Measurements from ENCODE around the gene ADGRB2. TPM values are rescaled to one million over a fixed set of nuclear protein-coding genes. Genes with fewer than 3 reads are reported as not detected.

The ADGRB2 gene, protein sequence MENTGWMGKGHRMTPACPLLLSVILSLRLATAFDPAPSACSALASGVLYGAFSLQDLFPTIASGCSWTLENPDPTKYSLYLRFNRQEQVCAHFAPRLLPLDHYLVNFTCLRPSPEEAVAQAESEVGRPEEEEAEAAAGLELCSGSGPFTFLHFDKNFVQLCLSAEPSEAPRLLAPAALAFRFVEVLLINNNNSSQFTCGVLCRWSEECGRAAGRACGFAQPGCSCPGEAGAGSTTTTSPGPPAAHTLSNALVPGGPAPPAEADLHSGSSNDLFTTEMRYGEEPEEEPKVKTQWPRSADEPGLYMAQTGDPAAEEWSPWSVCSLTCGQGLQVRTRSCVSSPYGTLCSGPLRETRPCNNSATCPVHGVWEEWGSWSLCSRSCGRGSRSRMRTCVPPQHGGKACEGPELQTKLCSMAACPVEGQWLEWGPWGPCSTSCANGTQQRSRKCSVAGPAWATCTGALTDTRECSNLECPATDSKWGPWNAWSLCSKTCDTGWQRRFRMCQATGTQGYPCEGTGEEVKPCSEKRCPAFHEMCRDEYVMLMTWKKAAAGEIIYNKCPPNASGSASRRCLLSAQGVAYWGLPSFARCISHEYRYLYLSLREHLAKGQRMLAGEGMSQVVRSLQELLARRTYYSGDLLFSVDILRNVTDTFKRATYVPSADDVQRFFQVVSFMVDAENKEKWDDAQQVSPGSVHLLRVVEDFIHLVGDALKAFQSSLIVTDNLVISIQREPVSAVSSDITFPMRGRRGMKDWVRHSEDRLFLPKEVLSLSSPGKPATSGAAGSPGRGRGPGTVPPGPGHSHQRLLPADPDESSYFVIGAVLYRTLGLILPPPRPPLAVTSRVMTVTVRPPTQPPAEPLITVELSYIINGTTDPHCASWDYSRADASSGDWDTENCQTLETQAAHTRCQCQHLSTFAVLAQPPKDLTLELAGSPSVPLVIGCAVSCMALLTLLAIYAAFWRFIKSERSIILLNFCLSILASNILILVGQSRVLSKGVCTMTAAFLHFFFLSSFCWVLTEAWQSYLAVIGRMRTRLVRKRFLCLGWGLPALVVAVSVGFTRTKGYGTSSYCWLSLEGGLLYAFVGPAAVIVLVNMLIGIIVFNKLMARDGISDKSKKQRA (N-terminal part only)
- 0.54 TPM for total RNA-seq

- peak in 2 of 3 donors; percentile 58 to 63 for DNase-seq (ENCODE audit: low read depth in 2 of 3, low spot score in 2 of 3)
Observed at GRCh38 chr1:31764312-31765040, at the start of gene ADGRB2. Gene ADGRB2 (minus strand): TSS chr1:31764340. CDS start chr1:31757221, 7,119 bp downstream.

DNA sequence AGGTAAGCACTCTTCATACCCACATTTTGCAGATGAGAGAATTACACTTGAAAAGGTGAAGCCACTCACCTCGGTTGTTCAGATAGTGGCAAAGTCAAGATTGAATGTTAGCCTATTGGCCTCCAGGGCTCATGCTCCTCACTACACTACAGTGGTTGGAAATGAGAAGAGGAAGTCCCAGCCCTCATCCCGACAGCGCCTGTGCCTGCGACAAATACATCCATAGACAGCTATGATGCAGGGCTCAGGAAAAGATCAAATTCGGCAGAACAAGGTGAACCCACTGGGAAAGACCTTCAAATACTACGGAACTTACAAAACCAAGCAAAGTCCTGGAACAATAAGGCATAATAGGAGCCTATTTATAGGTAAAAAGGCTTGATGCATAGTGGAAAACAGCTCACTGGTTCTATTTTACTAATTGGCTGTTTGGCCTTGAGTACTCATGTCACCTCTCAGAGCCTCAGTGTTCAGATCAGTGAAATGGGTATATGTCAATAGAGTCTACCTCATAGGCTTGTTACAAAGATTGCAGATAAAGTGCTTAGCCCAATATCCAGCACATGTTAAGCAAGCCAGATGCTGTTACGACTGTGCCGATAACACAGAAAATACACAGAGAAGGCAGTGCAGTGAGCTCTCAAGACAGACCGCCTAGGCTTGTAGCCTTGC, 48.2 kb upstream of the ADGRB2 start:
- DNase-seq (ENCODE audit: low read depth in 2 of 3, low spot score in 2 of 3) = no peak

GRCh38 chr1:31811605-31812004, 47.5 kb upstream of the ADGRB2 start:
- no peak for DNase-seq (ENCODE audit: low read depth in 2 of 3, low spot score in 2 of 3)

- no peak for DNase-seq (ENCODE audit: low read depth in 2 of 3, low spot score in 2 of 3)
Observed at GRCh38 chr1:31809698-31810097, 45.6 kb upstream of the ADGRB2 start.

DNA sequence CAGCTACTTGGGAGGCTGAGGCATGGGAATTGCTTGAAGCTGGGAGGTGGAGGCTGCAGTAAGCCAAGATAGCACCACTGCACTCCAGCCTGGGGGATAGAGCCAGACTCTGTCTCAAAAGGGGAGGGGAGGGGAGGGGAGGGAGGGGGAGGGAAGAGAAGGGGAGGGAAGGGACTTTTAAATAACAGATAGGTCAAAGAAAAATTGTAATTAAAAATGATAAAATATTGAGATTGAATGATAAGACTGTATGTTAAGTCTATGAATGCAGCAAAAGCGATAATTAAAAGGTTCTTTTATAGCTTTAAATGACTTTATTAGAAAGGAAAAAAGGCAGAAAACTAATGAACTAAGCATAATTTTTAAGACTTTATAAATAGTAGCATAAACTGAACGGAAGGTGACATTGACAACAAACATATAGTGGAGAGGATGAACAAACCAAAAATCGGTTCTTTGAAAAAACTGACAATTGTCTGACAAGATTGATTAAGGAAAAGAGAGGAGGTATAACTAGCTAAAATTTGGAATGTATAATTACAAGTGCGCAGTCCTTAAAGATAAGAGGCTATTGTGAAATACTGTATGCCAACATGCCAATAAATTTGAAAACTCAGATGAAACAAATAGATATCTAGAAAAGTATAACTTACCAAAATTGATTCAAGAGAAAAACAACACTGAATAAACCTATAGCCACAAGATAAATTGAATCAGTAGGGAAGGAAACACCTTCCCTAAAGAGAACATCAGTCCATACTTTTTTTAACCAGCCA, 43.3 kb upstream of the ADGRB2 start:
- DNase-seq (ENCODE audit: low read depth in 2 of 3, low spot score in 2 of 3) = no peak

DNA sequence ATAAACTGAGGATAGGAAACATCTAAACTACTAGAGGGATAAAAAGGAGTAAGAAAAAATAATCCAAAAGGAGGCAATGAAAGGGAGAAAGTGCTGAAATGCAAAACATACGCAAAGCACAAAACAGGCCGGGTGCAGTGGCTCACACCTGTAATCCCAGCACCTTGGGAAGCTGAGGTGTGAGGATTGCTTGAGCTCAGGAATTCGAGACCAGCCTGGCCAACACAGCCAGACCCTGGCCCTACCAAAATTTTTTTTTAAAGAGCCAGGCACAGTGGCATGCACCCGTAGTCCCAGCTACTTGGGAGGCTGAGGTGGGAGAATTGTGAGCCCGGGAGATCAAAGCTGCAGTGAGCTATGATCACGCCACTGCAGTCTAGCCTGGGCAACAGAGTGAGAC, 41.2 kb upstream of the ADGRB2 start:
- DNase-seq (ENCODE audit: low read depth in 2 of 3, low spot score in 2 of 3) = no peak

- no peak for DNase-seq (ENCODE audit: low read depth in 2 of 3, low spot score in 2 of 3)
Observed at GRCh38 chr1:31804098-31804497, 40.0 kb upstream of the ADGRB2 start.

DNA sequence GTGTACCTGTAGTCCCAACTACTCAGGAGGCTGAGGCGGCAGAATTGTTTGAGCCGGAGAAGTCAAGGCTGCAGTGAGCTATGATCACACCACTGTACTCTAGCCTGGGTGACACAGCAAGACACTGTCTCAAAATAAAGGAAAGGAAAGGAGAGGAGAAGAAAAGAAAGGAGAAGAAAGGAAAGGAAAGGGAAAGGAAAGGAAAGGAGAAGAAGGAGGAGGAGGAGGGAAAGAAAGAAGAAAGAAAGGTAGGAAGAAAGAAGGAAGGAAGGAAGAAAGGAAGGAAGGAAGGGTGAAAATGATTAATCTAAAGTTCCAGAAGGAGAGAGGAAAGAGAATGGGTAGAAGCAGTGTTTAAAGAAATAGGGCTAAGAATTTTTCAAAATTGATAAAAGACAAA, 39.5 kb upstream of the ADGRB2 start:
- no peak for DNase-seq (ENCODE audit: low read depth in 2 of 3, low spot score in 2 of 3)

DNA sequence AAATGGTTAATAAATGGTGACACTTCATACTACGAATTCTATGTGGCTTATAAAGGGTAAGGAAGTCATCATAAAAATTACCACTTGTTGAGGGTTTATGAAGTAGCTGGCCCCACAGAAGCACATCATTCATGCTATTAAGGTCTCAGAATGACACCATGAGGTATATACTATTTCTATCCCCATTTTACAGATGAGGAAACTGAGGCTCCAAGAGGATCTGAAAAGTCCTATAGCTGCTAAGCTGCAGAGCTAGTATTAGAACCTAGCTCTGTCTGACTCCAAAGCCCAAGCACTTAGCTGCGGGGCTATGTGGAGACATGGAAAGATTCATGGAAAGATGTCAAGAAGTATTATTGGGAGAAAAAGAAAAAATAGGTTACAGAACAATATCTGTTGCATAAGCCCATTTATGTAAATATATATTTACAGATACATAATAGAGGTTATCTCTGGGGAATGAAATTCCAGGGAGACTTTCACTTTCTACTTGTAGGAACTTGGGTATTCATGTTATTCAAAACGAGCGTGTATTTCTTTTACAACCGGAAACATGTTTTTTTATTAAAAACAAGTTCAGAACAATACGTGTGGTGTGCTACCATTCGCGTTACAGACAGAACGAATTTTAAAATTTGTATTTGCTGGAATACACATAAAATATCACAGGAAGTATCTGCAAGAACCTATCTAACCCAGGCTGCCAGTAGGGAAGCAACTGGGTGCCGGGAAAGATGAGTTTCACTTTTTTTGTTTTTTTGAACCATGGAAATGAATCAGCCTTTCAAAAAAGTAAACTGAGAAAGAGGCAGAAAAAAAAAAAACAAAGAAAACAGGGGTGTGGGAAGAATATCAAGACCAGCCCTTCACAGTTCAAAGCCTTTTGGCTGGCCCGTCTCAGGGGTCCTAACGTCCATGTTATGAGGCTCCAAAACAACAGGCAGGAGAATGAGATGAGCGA, 38.3 kb upstream of the ADGRB2 start:
- DNase-seq (ENCODE audit: low read depth in 2 of 3, low spot score in 2 of 3) = no peak

GRCh38 chr1:31801458-31801857, 37.3 kb upstream of the ADGRB2 start:
- no peak for DNase-seq (ENCODE audit: low read depth in 2 of 3, low spot score in 2 of 3)

- DNase-seq (ENCODE audit: low read depth in 2 of 3, low spot score in 2 of 3) = no peak
Observed at GRCh38 chr1:31800674-31800967, 36.5 kb upstream of the ADGRB2 start.

GRCh38 chr1:31799895-31800673, 35.9 kb upstream of the ADGRB2 start:
- DNase-seq (ENCODE audit: low read depth in 2 of 3, low spot score in 2 of 3) = no peak

- DNase-seq (ENCODE audit: low read depth in 2 of 3, low spot score in 2 of 3) = no peak
Observed at GRCh38 chr1:31799196-31799894, 35.2 kb upstream of the ADGRB2 start.

DNA sequence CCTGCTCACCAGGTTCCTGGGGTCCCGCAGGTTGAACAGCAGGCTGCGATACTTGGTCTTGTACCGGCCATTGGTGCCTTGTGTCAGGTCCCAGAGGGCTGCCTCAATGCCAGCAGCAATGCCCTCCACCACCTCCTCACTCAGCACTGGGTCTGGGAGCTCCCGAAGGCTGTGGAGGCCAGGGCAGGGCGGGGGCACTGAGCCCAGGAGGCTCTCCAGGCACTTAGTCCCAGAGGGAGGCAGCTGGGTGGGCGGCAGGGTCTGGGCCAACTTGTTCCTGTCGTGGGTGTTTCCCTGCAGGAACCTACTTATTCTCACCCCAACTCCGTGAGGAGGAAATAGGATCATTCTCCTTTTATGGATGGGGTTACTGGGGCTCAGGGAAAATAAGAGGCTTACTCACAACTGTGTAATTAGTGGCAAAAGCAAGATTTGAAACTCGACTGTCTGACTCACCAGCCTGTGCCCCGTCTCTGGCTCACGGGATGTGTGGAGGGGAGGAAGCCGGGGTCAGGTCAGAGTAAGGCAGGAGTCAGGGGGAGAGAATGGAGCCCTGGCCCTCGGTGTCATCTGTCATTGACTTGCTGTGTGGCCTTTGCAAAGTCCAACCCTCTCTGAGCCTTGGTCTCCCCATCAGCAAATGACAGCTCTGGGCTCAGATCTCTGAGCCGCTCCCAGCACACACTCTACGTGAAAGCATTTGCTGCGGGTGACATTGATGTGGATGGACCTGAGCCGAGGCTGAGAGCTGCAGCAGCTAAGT, 34.5 kb upstream of the ADGRB2 start:
- no peak for DNase-seq (ENCODE audit: low read depth in 2 of 3, low spot score in 2 of 3)

GRCh38 chr1:31798086-31798432, 33.9 kb upstream of the ADGRB2 start:
- no peak for DNase-seq (ENCODE audit: low read depth in 2 of 3, low spot score in 2 of 3)

- DNase-seq (ENCODE audit: low read depth in 2 of 3, low spot score in 2 of 3) = no peak
Observed at GRCh38 chr1:31797216-31797615, 33.1 kb upstream of the ADGRB2 start.
